ENCODE results near the gene GTF2IRD1. TPM values are rescaled to one million over a fixed set of nuclear protein-coding genes. Genes with fewer than 3 reads are reported as not detected.

Gene GTF2IRD1
- total and polyA plus RNA-seq, 2 of the 4 experiments (the other 2 are of a cell fraction): 4.1 to 21.9 TPM

GRCh38 chr7:74569501-74570075 lies 115.9 kb downstream of the GTF2IRD1 start:
- Histone ChIP-seq H2AFZ (replicated peaks; ENCODE audit: low read length, poor library complexity) (no peak overlapping the region), H3K9ac (ENCODE audit: low read depth, low read length) (no peak overlapping the region), H3K79me1 (ENCODE audit: low read depth in 1 of 2, low read length in 2 of 2) (no peaks in the 10 kb centered on the region; a peak in 1 of 4 replicates), H2BK20ac (ENCODE audit: low read depth, low read length) (no peak overlapping the region), H4K20me1 (ENCODE audit: insufficient read depth, low read length) (no peaks in the 10 kb centered on the region), H3K4me1 (ENCODE audit: control insufficient read depth, insufficient read depth, low read length) (no peaks in the 10 kb centered on the region), H2BK120ac (ENCODE audit: low read depth, low read length) (no peak overlapping the region), H3K9me3 (ENCODE audit: control insufficient read depth, insufficient read depth, low read length) (no peaks in the 10 kb centered on the region), H2AK9ac (replicated peaks; ENCODE audit: low read depth, low read length, poor library complexity) (no peak overlapping the region), H3K14ac (replicated peaks; ENCODE audit: low read depth, low read length) (no peak overlapping the region), H4K91ac (ENCODE audit: insufficient read depth, low read depth, low read length) (no peak overlapping the region), H3K4me3 (ENCODE audit: insufficient read depth, low read depth, low read length) (no peak overlapping the region), H3K27me3 (ENCODE audit: control insufficient read depth, insufficient read depth, low read length) (no peaks in the 10 kb centered on the region), H3K4ac (ENCODE audit: low read depth, low read length) (no peak overlapping the region), H3K36me3 (ENCODE audit: control insufficient read depth, insufficient read depth, low read length) (peaks cover 13% of the 10 kb centered on the region), H2BK15ac (ENCODE audit: low read depth, low read length) (no peak overlapping the region), H3K23ac (ENCODE audit: low read depth, low read length) (no peak overlapping the region), H3K4me2 (ENCODE audit: low read depth, low read length) (no peak overlapping the region), H3K56ac (ENCODE audit: extremely low read depth, insufficient read depth, low read length) (no peak overlapping the region), H3K27ac (ENCODE audit: insufficient read depth, low read length) (no peak overlapping the region), H4K8ac (ENCODE audit: low read depth in 2 of 2, low read length in 2 of 2) (no peak overlapping the region), H3K9me1 (ENCODE audit: insufficient read depth, low read length) (no peaks in the 10 kb centered on the region), H4K5ac (ENCODE audit: low read depth, low read length) (no peak overlapping the region), H3K18ac (ENCODE audit: low read depth, low read length) (no peak overlapping the region), H2AK5ac (ENCODE audit: low read depth, low read length) (no peak overlapping the region), H2BK5ac (ENCODE audit: low read depth, low read length, poor library complexity, severe bottlenecking) (no peak overlapping the region)
- dilution Hi-C loops (cut with HindIII; ENCODE audit: low sequenced_read_pairs, unreplicated experiment) (no loop called here), in situ Hi-C loops (cut with MboI; ENCODE audit: low sequenced_read_pairs) (loop anchor here (25.0 kb wide), 1 partner anchor 357 kb away; the partner anchor contains the start of gene LAT2), intact Hi-C loops (cut with micrococcal nuclease) (no loop called here)
- BruUV-seq (replicated peaks): no TSS peak
- no peak for ATAC-seq (ENCODE audit: low read depth)
- WGBS, 2 experiments (ENCODE audit: extremely low coverage in 2 of 2, insufficient read length in 1 of 2): 93% methylated on average over 4 of the region's 14 CpGs; no CpG with 5 or more reads in 1 of the 2 experiments
- CTCF ChIA-PET: no interaction called here
- POLR2A ChIA-PET (ENCODE audit: unreplicated experiment): no interaction called here
- DNase-seq: no peak
- no peak for TF ChIP-seq FOS (IDR thresholded peaks at IDR 0.05; ENCODE audit: low read depth, low read length)
- TF ChIP-seq NFE2L2 (IDR thresholded peaks at IDR 0.05; ENCODE audit: low read depth, low read length): no peak
- TF ChIP-seq POLR2A (IDR thresholded peaks at IDR 0.05; ENCODE audit: low read depth, low read length): no peak
- no peak for TF ChIP-seq USF2 (IDR thresholded peaks at IDR 0.05; ENCODE audit: low read depth, low read length)
- TF ChIP-seq SMC3 (IDR thresholded peaks at IDR 0.05; ENCODE audit: low read depth, low read length): no peak

All from IMR-90 (cell line).